ENCODE results near the gene COL2A1. TPM values are rescaled to one million over a fixed set of nuclear protein-coding genes. Genes with fewer than 3 reads are reported as not detected.

Gene COL2A1
- total and polyA plus RNA-seq, 2 donors: 2.3 TPM; not detected in 1

GRCh38 chr12:47942614-47943225 is 61.6 kb downstream of the COL2A1 start:
- Histone ChIP-seq H3K4me1 (ENCODE audit: insufficient read depth) (no peaks in the 10 kb centered on the region), H3K36me3 (ENCODE audit: insufficient read depth) (no peaks in the 10 kb centered on the region), H3K4me3 (ENCODE audit: low read depth, low read length) (no peak overlapping the region), H3K27ac (ENCODE audit: low read depth) (no peak overlapping the region)
- 61% methylated on average over 31 of the region's 31 CpGs for WGBS
- no peak for DNase-seq (ENCODE audit: extremely low spot score)

- Histone ChIP-seq H3K36me3 (ENCODE audit: insufficient read depth) (no peaks in the 10 kb centered on the region), H3K4me1 (ENCODE audit: insufficient read depth) (no peaks in the 10 kb centered on the region), H3K4me3 (ENCODE audit: low read depth, low read length) (no peak overlapping the region), H3K27ac (ENCODE audit: low read depth) (no peak overlapping the region)
- WGBS: 36% methylated on average over 40 of the region's 40 CpGs
- no peak for DNase-seq (ENCODE audit: extremely low spot score)
These were observed 62.2 kb downstream of the COL2A1 start for GRCh38 chr12:47941871-47942613.

GRCh38 chr12:47941475-47941780 is 62.8 kb downstream of the COL2A1 start:
- Histone ChIP-seq H3K4me1 (ENCODE audit: insufficient read depth) (no peaks in the 10 kb centered on the region), H3K27ac (ENCODE audit: low read depth) (no peak overlapping the region), H3K36me3 (ENCODE audit: insufficient read depth) (no peaks in the 10 kb centered on the region), H3K4me3 (ENCODE audit: low read depth, low read length) (no peak overlapping the region)
- WGBS: 87% methylated on average over 9 of the region's 9 CpGs
- DNase-seq (ENCODE audit: extremely low spot score): no peak

- no peak for DNase-seq (ENCODE audit: extremely low spot score)
- WGBS: 96% methylated on average over 10 of the region's 10 CpGs
- Histone ChIP-seq H3K4me3 (ENCODE audit: low read depth, low read length) (no peak overlapping the region), H3K36me3 (ENCODE audit: insufficient read depth) (no peaks in the 10 kb centered on the region), H3K4me1 (ENCODE audit: insufficient read depth) (no peaks in the 10 kb centered on the region), H3K27ac (ENCODE audit: low read depth) (no peak overlapping the region)
These were observed 63.4 kb downstream of the COL2A1 start for GRCh38 chr12:47940773-47941474.

- WGBS: 83% methylated on average over 6 of the region's 6 CpGs
- Histone ChIP-seq H3K27ac (ENCODE audit: low read depth) (no peak overlapping the region), H3K4me3 (ENCODE audit: low read depth, low read length) (no peak overlapping the region), H3K4me1 (ENCODE audit: insufficient read depth) (no peaks in the 10 kb centered on the region), H3K36me3 (ENCODE audit: insufficient read depth) (no peaks in the 10 kb centered on the region)
- no peak for DNase-seq (ENCODE audit: extremely low spot score)
These were observed 65.2 kb downstream of the COL2A1 start for GRCh38 chr12:47939009-47939601.

GRCh38 chr12:47938594-47938993 is 65.7 kb downstream of the COL2A1 start:
- Histone ChIP-seq H3K4me1 (ENCODE audit: insufficient read depth) (no peaks in the 10 kb centered on the region), H3K27ac (ENCODE audit: low read depth) (no peak overlapping the region), H3K36me3 (ENCODE audit: insufficient read depth) (no peaks in the 10 kb centered on the region), H3K4me3 (ENCODE audit: low read depth, low read length) (no peak overlapping the region)
- DNase-seq (ENCODE audit: extremely low spot score): no peak
- 97% methylated on average over 4 of the region's 4 CpGs for WGBS

GRCh38 chr12:47938093-47938492 is 66.2 kb downstream of the COL2A1 start:
- Histone ChIP-seq H3K4me3 (ENCODE audit: low read depth, low read length) (no peak overlapping the region), H3K4me1 (ENCODE audit: insufficient read depth) (no peaks in the 10 kb centered on the region), H3K27ac (ENCODE audit: low read depth) (no peak overlapping the region), H3K36me3 (ENCODE audit: insufficient read depth) (no peaks in the 10 kb centered on the region)
- DNase-seq (ENCODE audit: extremely low spot score): no peak
- WGBS: 98% methylated on average over 1 of the region's 1 CpG

- Histone ChIP-seq H3K4me1 (ENCODE audit: insufficient read depth) (no peaks in the 10 kb centered on the region), H3K36me3 (ENCODE audit: insufficient read depth) (no peaks in the 10 kb centered on the region), H3K27ac (ENCODE audit: low read depth) (no peak overlapping the region), H3K4me3 (ENCODE audit: low read depth, low read length) (no peak overlapping the region)
- 16% methylated on average over 9 of the region's 9 CpGs for WGBS
- no peak for DNase-seq (ENCODE audit: extremely low spot score)
These were observed 69.1 kb downstream of the COL2A1 start for GRCh38 chr12:47935184-47935583.

- DNase-seq (ENCODE audit: extremely low spot score): no peak
- 73% methylated on average over 1 of the region's 1 CpG for WGBS
- Histone ChIP-seq H3K36me3 (ENCODE audit: insufficient read depth) (no peaks in the 10 kb centered on the region), H3K4me1 (ENCODE audit: insufficient read depth) (no peaks in the 10 kb centered on the region), H3K4me3 (ENCODE audit: low read depth, low read length) (no peak overlapping the region), H3K27ac (ENCODE audit: low read depth) (no peak overlapping the region)
These were observed 73.1 kb downstream of the COL2A1 start for GRCh38 chr12:47931187-47931586.

GRCh38 chr12:47930634-47931033 is 73.6 kb downstream of the COL2A1 start:
- WGBS: 95% methylated on average over 5 of the region's 5 CpGs
- no peaks in the 10 kb centered on the region for H3K36me3 ChIP-seq (ENCODE audit: insufficient read depth)

GRCh38 chr12:47927346-47927745 is 76.9 kb downstream of the COL2A1 start:
- no peak overlapping the region for H3K27ac ChIP-seq (ENCODE audit: low read depth)
- no peaks in the 10 kb centered on the region for H3K36me3 ChIP-seq (ENCODE audit: insufficient read depth)
- DNase-seq (ENCODE audit: extremely low spot score): no peak
- H3K4me1 ChIP-seq (ENCODE audit: insufficient read depth): no peaks in the 10 kb centered on the region
- WGBS: 85% methylated on average over 3 of the region's 3 CpGs
- no peak overlapping the region for H3K4me3 ChIP-seq (ENCODE audit: low read depth, low read length)

More at GRCh38 chr12:47930634-47931033, 73.6 kb downstream of the COL2A1 start:
- no peak for DNase-seq (ENCODE audit: extremely low spot score)
- Histone ChIP-seq H3K4me1 (ENCODE audit: insufficient read depth) (no peaks in the 10 kb centered on the region), H3K4me3 (ENCODE audit: low read depth, low read length) (no peak overlapping the region), H3K27ac (ENCODE audit: low read depth) (no peak overlapping the region)

Measured in urinary bladder (tissue), 4 donors.